Measurements from ENCODE around the gene SPINK14.

SPINK14 gene

GRCh38 chr5:148168246-148168645 lies at the start of gene SPINK14:
Gene SPINK14 (plus strand): TSS chr5:148168546. CDS start chr5:148169733, 1,187 bp downstream.
- DNase-seq (ENCODE audit: low read depth in 2 of 2) = no peak

- no peak for DNase-seq (ENCODE audit: low read depth in 2 of 2)
These were observed 48.0 kb upstream of the SPINK14 start for GRCh38 chr5:148120317-148120716.

- no peak for DNase-seq (ENCODE audit: low read depth in 2 of 2)
These were observed 42.7 kb upstream of the SPINK14 start for GRCh38 chr5:148125641-148126040.

GRCh38 chr5:148135091-148136048 lies 33.0 kb upstream of the SPINK14 start:
- DNase-seq (ENCODE audit: low read depth in 2 of 2) = no peak

GRCh38 chr5:148140846-148141245 lies 27.5 kb upstream of the SPINK14 start:
- DNase-seq (ENCODE audit: low read depth in 2 of 2) = no peak

- DNase-seq (ENCODE audit: low read depth in 2 of 2) = no peak
These were observed 26.7 kb upstream of the SPINK14 start for GRCh38 chr5:148141645-148142044.

GRCh38 chr5:148145916-148146315 lies 22.4 kb upstream of the SPINK14 start:
- DNase-seq (ENCODE audit: low read depth in 2 of 2) = no peak

GRCh38 chr5:148146487-148146886 lies 21.9 kb upstream of the SPINK14 start:
- DNase-seq (ENCODE audit: low read depth in 2 of 2) = no peak

- DNase-seq (ENCODE audit: low read depth in 2 of 2) = no peak
These were observed 20.9 kb upstream of the SPINK14 start for GRCh38 chr5:148147415-148147814.

GRCh38 chr5:148151872-148152271 lies 16.5 kb upstream of the SPINK14 start:
- DNase-seq (ENCODE audit: low read depth in 2 of 2) = no peak

- no peak for DNase-seq (ENCODE audit: low read depth in 2 of 2)
These were observed 15.6 kb upstream of the SPINK14 start for GRCh38 chr5:148152781-148153180.

- DNase-seq (ENCODE audit: low read depth in 2 of 2) = no peak
These were observed 11.7 kb upstream of the SPINK14 start for GRCh38 chr5:148156609-148157008.

- no peak for DNase-seq (ENCODE audit: low read depth in 2 of 2)
These were observed 6.3 kb upstream of the SPINK14 start for GRCh38 chr5:148162038-148162437.

GRCh38 chr5:148163345-148163744 lies 5.0 kb upstream of the SPINK14 start:
- no peak for DNase-seq (ENCODE audit: low read depth in 2 of 2)

GRCh38 chr5:148166550-148167283 lies 1.6 kb upstream of the SPINK14 start:
- DNase-seq (ENCODE audit: low read depth in 2 of 2) = no peak

- DNase-seq (ENCODE audit: low read depth in 2 of 2) = no peak
These were observed 4.0 kb downstream of the SPINK14 start for GRCh38 chr5:148172377-148172776.

- DNase-seq (ENCODE audit: low read depth in 2 of 2) = no peak
These were observed 8.1 kb downstream of the SPINK14 start for GRCh38 chr5:148176480-148176879.

- DNase-seq (ENCODE audit: low read depth in 2 of 2) = no peak
These were observed 8.9 kb downstream of the SPINK14 start for GRCh38 chr5:148177207-148177606.

GRCh38 chr5:148179234-148179824 lies 11.0 kb downstream of the SPINK14 start:
- DNase-seq (ENCODE audit: low read depth in 2 of 2) = no peak

- no peak for DNase-seq (ENCODE audit: low read depth in 2 of 2)
These were observed 18.1 kb downstream of the SPINK14 start for GRCh38 chr5:148186248-148187003.

- no peak for DNase-seq (ENCODE audit: low read depth in 2 of 2)
These were observed 22.7 kb downstream of the SPINK14 start for GRCh38 chr5:148191010-148191409.

- DNase-seq (ENCODE audit: low read depth in 2 of 2) = no peak
These were observed 24.9 kb downstream of the SPINK14 start for GRCh38 chr5:148193202-148193601.

Measured in stimulated activated CD4-positive, alpha-beta T cell treated with anti-CD3 and anti-CD28 coated beads, Interleukin-12 subunit alpha, Interleukin-12 subunit beta, amount 100 ng/mL, for 24 hours (primary cell).